Fibroblast of mammary gland (primary cell): ENCODE measurements around the gene USP9X.

ENCODE experiments used
- DNase-seq: peaks from one replicate; pipeline ENCODE4 v3.0.0-alpha.2; 2010; ENCODE audit warnings: low read depth
- H3K4me3 ChIP-seq: 2 replicates; pipeline ENCODE4 v1.5.1; 2011; ENCODE audit warnings: low read depth, mild to moderate bottlenecking, low read length, moderate library complexity; ENCODE audit not compliant: control insufficient read depth
- CTCF ChIP-seq: conservative IDR thresholded peaks from 2 replicates; pipeline ENCODE4 v1.5.1; 2011; ENCODE audit warnings: low read depth, low read length, inconsistent platforms; ENCODE audit not compliant: control insufficient read depth, insufficient read depth

USP9X gene

DNA sequence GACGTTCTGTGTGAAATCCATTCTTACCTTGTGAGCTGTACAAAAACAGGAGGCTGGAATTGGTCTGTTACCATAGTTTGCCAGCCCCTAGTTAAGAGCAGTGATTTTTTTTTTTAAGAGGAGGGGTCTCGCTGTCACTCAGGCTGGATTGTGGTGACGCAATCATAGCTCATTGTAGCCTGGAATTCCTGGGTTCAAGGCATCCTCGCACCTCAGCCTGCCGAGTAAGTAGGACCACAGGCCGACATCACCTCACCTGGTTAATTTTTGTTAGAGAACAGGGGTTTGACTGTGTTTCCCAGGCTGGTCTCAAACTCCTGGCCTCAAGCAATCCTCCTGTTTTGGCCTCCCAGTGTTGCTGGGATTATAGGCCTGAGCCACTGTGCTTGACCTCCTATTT is 7.5 kb downstream of the USP9X start:
- no peak overlapping the region for H3K4me3 ChIP-seq
- DNase-seq: no peak
- TF ChIP-seq CTCF: no peak

GRCh38 chrX:41095174-41095573 is 9.9 kb downstream of the USP9X start:
- DNase-seq: no peak
- no peak for TF ChIP-seq CTCF
- no peak overlapping the region for H3K4me3 ChIP-seq

GRCh38 chrX:41095908-41096307 is 10.7 kb downstream of the USP9X start:
- TF ChIP-seq CTCF: no peak
- DNase-seq: no peak
- no peak overlapping the region for H3K4me3 ChIP-seq

- peak; percentile 55 for DNase-seq
- no peak for TF ChIP-seq CTCF
- no peak overlapping the region for H3K4me3 ChIP-seq
Observed at GRCh38 chrX:41096339-41096955, 11.2 kb downstream of the USP9X start.

- no peak for DNase-seq
- no peak overlapping the region for H3K4me3 ChIP-seq
- no peak for TF ChIP-seq CTCF
Observed at GRCh38 chrX:41097326-41097725, 12.1 kb downstream of the USP9X start.

DNA sequence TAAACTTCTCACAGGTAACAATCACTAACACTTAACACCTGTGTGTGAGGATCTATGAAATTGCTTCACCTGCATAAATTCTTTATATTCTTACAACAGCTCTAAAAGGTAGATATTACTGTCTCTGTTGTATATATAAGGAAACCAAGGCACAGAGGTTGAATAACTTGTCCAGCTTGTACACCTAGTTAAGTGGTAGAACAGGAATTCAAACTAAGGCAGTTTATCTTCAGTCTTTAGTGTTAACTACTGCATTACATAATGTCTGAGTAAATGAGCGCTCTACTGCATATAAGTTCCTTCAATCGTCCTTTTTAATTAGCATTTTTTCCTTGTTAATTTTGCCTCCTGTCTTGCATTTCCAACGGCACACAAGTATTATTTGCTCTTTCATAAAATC is 15.0 kb downstream of the USP9X start:
- TF ChIP-seq CTCF: no peak
- no peak overlapping the region for H3K4me3 ChIP-seq
- DNase-seq: no peak

- no peak overlapping the region for H3K4me3 ChIP-seq
- TF ChIP-seq CTCF: no peak
- DNase-seq: no peak
Observed at GRCh38 chrX:41100819-41101218, 15.6 kb downstream of the USP9X start.
